Epithelial cell of esophagus (primary cell): ENCODE results near the gene POLD3.
"Not testable (repeated sequence)": the region's sequence is repeated elsewhere in the genome, so short reads cannot be mapped to it uniquely, and the experiment has no call there.

Experiments
- DNase-seq: peaks from one replicate; pipeline ENCODE4 v3.0.0; 2010; ENCODE audit warnings: low read depth
- H3K4me3 ChIP-seq: 2 replicates; pipeline ENCODE4 v1.5.1; 2011; ENCODE audit warnings: mild to moderate bottlenecking, low read length, control low read depth
- CTCF ChIP-seq: IDR thresholded peaks from 2 replicates; pipeline ENCODE4 v1.5.1; 2011; ENCODE audit warnings: low read depth, mild to moderate bottlenecking, low read length, control low read depth, inconsistent platforms; ENCODE audit not compliant: insufficient read depth; ENCODE audit errors: missing control alignments

The POLD3 gene

DNA sequence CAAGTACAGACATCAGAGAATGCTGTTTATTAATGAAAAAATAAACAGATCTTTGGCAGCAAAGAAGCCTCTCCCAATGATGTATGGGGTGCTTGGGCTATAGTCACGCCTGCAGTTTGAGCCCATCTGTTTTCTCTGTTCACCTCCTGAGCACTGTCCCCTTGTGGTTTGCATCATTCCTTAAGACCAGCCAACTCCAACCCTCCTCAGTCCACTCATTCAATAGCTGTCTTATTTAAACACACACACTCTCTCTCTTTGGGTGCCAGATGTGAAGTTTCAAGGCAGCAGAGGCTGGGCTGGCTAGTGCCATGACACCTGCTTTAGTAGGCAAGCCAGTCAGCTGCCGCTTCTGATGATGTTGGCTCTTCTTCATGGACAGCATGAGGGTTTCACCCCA is 58.1 kb downstream of the POLD3 start:
- DNase-seq = no peak
- no peak for TF ChIP-seq CTCF
- H3K4me3 ChIP-seq = no peak overlapping the region

DNA sequence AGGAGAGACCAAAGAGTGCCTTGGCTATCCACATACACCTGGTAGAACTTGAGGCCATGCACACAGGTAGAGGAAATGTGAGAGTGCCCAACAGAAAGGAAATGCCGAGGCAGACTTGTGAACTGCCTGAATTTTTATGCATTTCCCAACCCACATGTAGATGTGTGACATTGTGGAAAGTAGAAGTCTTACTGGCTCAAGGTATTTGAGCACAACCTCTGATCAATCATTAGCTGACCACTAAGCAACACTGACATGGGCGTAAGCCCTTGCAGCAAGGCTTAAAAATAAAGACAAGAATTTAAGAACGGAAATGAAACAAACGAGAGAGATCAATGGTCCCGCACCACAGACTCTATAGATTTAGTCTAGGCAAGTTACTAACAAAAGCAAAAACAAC is 62.6 kb downstream of the POLD3 start:
- no peak for DNase-seq
- TF ChIP-seq CTCF = no peak
- no peak overlapping the region for H3K4me3 ChIP-seq

DNA sequence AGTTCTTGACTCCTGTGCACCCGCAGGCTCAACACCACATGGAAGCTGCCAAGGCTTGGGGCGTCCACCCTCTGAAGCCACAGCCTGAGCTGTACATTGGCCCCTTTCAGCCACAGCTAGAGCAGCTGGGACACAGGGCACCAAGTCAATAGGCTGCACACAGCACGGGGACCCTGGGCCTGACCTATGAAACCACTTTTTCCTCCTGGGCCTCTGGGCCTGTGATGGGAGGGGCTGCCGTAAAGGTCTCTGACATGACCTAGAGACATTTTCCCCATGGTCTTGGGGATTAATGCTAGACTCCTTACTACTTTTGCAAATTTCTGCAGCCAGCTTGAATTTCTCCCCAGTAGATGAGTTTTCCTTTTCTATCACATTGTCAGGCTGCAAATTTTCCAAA is 66.7 kb downstream of the POLD3 start:
- not testable (repeated sequence) for H3K4me3 ChIP-seq, DNase-seq

DNA sequence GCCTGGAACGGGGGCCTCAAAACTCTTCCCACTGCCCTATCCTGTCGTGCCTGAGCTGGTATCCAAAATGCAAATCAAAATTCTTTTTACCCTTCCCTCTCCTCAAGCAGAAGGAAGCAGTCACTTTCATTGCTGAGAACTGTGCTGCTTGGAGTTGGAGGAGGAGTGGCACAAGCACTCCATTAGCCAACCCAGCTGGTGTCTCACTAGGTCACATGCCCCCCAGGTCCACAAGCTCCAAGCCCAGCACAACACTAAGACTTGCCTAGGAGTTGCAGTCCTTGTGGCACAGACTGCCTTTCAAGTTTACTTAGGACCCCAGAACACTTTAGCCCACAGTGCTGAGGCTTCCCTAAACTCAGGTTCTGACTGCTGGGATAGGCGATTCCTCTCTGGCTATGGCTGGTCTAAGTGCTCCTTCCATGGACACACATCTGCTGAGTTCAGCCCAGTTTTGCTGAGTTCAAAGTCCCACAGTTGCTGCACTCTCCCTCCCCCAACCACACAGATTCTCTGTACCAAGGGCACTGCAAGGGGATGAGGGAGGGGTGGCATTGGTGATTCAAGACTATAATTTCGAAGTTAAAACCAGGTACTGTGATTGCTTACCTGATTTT is 70.2 kb downstream of the POLD3 start:
- DNase-seq = no peak
- no peak overlapping the region for H3K4me3 ChIP-seq
- TF ChIP-seq CTCF = no peak

GRCh38 chr11:74663315-74663714 is 70.9 kb downstream of the POLD3 start:
- no peak for TF ChIP-seq CTCF
- DNase-seq = no peak
- no peak overlapping the region for H3K4me3 ChIP-seq

GRCh38 chr11:74669211-74670160 is 77.1 kb downstream of the POLD3 start:
- H3K4me3 ChIP-seq = no peak overlapping the region
- no peak for DNase-seq
- TF ChIP-seq CTCF = no peak

DNA sequence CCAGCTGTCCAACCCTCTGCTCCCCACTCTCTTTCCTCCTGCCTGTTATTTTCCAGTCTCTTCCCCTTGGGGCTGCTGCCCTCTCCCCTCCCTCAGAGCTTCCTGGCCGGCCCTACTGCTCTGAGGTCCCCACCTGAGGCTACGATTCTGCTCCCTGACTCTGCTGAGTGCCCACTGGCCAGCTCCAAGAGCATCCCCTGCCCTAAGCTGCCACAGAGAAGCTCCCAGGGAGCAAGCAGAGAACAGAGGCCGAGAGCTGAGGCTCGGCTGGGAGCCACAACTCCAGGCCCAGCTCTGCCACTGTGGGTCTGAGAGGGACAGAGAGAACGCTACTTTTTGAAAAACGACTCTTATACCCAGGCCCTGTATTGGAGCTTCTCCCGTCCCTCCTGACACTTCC is 77.8 kb downstream of the POLD3 start:
- TF ChIP-seq CTCF = no peak
- H3K4me3 ChIP-seq = no peak overlapping the region
- DNase-seq = no peak
